Measurements from ENCODE around the gene PTRHD1.

Gene PTRHD1

DNA sequence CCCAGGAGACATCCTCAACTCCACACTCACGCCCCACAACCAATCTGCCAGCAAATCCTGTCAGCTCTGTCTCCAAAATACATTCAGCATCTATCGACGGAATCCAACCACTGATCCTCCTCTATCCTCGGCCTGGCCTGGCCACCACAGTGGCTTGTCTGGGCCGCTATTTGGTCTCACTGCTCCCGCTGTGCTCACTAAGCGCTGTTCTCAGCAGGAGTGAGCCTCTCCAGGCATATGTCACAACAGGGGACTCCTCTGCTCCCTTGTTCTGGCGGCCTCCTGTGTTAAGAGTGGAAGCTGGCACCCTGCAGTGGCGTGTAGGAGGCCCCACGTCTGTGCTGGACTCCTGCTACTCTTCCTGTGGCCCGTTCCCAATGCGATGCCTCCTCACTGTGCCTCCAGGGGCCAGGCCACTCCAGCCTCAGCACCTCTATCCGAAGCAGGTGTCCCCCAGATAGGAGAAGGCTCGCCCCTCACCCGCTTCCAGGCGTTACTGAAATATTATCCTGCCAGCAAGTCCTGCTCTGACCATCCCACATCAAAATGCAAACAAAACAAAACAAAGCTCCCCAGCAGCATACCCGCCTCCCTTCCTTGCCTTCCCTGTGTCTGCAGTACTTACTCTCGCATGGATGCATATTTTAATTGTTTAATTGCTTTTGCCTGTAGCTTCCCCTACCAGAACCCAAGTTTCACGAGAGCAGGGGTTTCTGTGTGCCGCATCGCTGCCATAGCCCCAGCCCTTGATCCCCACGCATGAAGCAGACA, 39.9 kb upstream of the PTRHD1 start:
- H3K36me3 Mint-ChIP-seq, result peaks cover 8% of the 10 kb centered on the region

DNA sequence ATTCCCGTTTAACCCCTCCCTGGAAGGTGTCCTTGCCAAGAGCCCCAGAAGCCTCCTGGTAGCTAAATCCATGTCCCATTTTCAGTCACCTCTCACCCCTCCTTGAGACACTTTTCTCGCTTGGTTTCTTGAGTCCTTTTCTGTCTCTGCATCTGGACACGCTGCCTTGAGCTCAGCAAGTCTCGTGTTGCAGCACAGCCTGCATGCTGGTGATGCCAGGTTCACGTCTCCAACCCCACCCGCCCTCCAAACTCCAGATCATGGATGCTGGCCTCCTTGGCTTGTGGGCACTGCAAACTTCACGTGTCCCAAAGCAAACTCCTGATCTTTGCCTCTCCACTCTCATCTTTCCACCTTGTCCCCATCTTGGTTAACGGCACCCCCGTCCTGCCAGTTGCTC, 39.3 kb upstream of the PTRHD1 start:
- Mint-ChIP-seq H3K4me1 (ENCODE audit: low read depth) (no peaks in the 10 kb centered on the region), H3K27me3 (no peaks in the 10 kb centered on the region), H3K27ac (no peak overlapping the region), H3K36me3 (peaks cover 8% of the 10 kb centered on the region), H3K4me3 (no peak overlapping the region), H3K9me3 (ENCODE audit: low read depth) (no peaks in the 10 kb centered on the region)

More for the DNA sequence above, 39.9 kb upstream of the PTRHD1 start:
- Mint-ChIP-seq H3K9me3 (ENCODE audit: low read depth) (no peaks in the 10 kb centered on the region), H3K27me3 (no peaks in the 10 kb centered on the region), H3K4me3 (no peak overlapping the region), H3K27ac (no peak overlapping the region), H3K4me1 (ENCODE audit: low read depth) (no peaks in the 10 kb centered on the region)

GRCh38 chr2:24832073-24832461, 38.9 kb upstream of the PTRHD1 start:
- Mint-ChIP-seq H3K27me3 (no peaks in the 10 kb centered on the region), H3K4me1 (ENCODE audit: low read depth) (no peaks in the 10 kb centered on the region), H3K4me3 (no peak overlapping the region), H3K9me3 (ENCODE audit: low read depth) (no peaks in the 10 kb centered on the region), H3K36me3 (peaks cover 8% of the 10 kb centered on the region), H3K27ac (no peak overlapping the region)

- peaks cover 8% of the 10 kb centered on the region for H3K36me3 Mint-ChIP-seq
- no peak overlapping the region for H3K4me3 Mint-ChIP-seq
- peaks cover 1% of the 10 kb centered on the region for H3K4me1 Mint-ChIP-seq (ENCODE audit: low read depth)
- H3K9me3 Mint-ChIP-seq (ENCODE audit: low read depth), result no peaks in the 10 kb centered on the region
- no peaks in the 10 kb centered on the region for H3K27me3 Mint-ChIP-seq
- peak overlapping the region; percentile 17 for H3K27ac Mint-ChIP-seq
Measured at GRCh38 chr2:24831221-24832072, 38.3 kb upstream of the PTRHD1 start.

DNA sequence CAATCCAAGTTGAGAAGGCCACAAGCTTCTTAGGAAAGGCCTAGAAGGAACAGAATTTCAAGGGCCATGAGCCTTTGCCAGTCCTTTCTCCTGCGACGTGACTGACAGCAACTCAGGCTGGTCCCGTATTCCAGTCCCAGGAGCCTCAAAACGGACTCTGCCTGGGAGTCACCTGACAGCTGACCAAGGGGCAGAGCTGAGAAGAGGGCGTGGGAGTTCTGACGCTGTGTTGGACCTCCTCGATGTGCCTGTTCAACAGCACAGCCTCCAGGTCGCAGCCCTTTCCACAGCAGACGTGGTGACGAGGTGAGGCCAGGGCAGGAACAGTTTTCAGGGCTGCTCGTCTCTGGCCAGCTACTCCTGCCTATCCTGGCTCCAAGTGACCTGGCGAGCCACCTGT, 37.6 kb upstream of the PTRHD1 start:
- Mint-ChIP-seq H3K36me3 (peaks cover 8% of the 10 kb centered on the region), H3K4me1 (ENCODE audit: low read depth) (peaks cover 3% of the 10 kb centered on the region), H3K27me3 (no peaks in the 10 kb centered on the region), H3K4me3 (no peak overlapping the region), H3K27ac (no peak overlapping the region), H3K9me3 (ENCODE audit: low read depth) (no peaks in the 10 kb centered on the region)

GRCh38 chr2:24830351-24830750, 37.2 kb upstream of the PTRHD1 start:
- no peak overlapping the region for H3K27ac Mint-ChIP-seq
- H3K9me3 Mint-ChIP-seq (ENCODE audit: low read depth), result no peaks in the 10 kb centered on the region
- no peaks in the 10 kb centered on the region for H3K27me3 Mint-ChIP-seq
- H3K4me1 Mint-ChIP-seq (ENCODE audit: low read depth), result peaks cover 3% of the 10 kb centered on the region
- H3K4me3 Mint-ChIP-seq, result no peak overlapping the region
- H3K36me3 Mint-ChIP-seq, result peaks cover 8% of the 10 kb centered on the region

- no peak overlapping the region for H3K4me3 Mint-ChIP-seq
- peaks cover 3% of the 10 kb centered on the region for H3K4me1 Mint-ChIP-seq (ENCODE audit: low read depth)
- H3K27ac Mint-ChIP-seq, result no peak overlapping the region
- no peaks in the 10 kb centered on the region for H3K9me3 Mint-ChIP-seq (ENCODE audit: low read depth)
- peaks cover 5% of the 10 kb centered on the region for H3K36me3 Mint-ChIP-seq
- no peaks in the 10 kb centered on the region for H3K27me3 Mint-ChIP-seq
Measured at GRCh38 chr2:24828238-24828996, 35.2 kb upstream of the PTRHD1 start.

GRCh38 chr2:24827321-24828237, 34.4 kb upstream of the PTRHD1 start:
- Mint-ChIP-seq H3K4me1 (ENCODE audit: low read depth) (peaks cover 3% of the 10 kb centered on the region), H3K36me3 (peaks cover 3% of the 10 kb centered on the region), H3K27ac (peak overlapping the region; percentile 66), H3K27me3 (no peaks in the 10 kb centered on the region), H3K9me3 (ENCODE audit: low read depth) (no peaks in the 10 kb centered on the region), H3K4me3 (no peak overlapping the region)

DNA sequence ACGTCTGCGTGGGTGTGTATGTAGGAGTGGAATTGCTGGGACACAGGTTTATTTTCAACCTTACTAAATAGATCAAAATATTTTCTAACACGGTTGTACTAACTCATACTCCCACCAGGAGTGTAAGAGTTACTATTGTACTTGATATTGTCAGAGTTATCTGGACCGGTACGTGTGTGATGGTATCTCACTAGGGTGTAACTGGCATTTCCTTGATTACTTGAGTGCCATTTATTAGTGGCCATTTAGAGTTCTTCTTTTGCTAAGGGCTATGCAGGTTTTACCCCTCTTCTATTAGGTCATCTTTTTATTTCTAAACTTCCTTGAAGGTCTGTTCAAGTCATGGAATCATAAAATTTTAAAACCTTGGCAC, 33.6 kb upstream of the PTRHD1 start:
- Mint-ChIP-seq H3K4me1 (ENCODE audit: low read depth) (peaks cover 3% of the 10 kb centered on the region), H3K27ac (no peak overlapping the region), H3K9me3 (ENCODE audit: low read depth) (no peaks in the 10 kb centered on the region), H3K4me3 (no peak overlapping the region), H3K36me3 (peaks cover 4% of the 10 kb centered on the region), H3K27me3 (no peaks in the 10 kb centered on the region)

DNA sequence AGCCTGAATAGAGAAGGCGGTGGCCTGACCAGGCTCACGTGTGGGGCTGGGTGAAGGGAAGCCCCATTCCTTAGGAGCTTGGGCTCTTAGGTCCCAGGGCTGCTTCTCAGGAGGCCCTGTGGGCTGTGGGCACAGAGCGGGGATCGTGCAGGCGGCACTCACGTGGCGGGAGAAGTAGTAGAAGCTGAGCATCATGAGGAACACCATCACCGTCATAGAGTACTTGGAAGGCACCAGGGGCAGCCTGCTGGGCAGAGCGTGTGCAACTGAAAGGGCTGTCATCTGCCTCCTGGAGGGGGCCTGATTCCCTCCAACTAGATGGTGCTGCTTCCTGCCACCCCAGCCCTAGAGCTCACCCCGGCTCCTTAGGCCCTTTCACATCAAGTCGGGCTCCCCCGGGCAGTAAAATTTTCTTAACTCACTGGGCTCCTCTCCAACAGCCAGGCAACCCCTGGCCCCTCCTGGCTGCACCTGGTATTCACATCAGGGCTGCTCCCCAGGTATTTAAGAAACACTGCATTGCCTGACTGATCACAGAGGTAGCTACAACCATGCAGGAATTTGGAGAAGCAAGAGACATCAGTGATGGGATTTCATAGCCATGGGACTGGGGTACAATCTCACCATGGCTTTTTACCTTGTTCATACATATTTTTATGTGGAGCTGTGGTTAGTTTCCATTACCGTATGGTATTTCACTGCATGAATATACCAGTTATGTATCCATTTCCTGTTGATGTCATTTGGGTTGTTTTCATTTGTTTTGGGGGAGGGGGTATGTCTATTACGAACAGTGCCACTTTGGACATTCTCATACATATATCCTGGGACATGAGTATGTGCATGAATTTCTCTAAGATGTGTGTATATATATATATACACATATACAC, 32.9 kb upstream of the PTRHD1 start:
- Mint-ChIP-seq H3K36me3 (peaks cover 4% of the 10 kb centered on the region), H3K4me1 (ENCODE audit: low read depth) (peaks cover 3% of the 10 kb centered on the region), H3K27ac (peak overlapping the region; percentile 1), H3K9me3 (ENCODE audit: low read depth) (no peaks in the 10 kb centered on the region), H3K4me3 (no peak overlapping the region), H3K27me3 (no peaks in the 10 kb centered on the region)

DNA sequence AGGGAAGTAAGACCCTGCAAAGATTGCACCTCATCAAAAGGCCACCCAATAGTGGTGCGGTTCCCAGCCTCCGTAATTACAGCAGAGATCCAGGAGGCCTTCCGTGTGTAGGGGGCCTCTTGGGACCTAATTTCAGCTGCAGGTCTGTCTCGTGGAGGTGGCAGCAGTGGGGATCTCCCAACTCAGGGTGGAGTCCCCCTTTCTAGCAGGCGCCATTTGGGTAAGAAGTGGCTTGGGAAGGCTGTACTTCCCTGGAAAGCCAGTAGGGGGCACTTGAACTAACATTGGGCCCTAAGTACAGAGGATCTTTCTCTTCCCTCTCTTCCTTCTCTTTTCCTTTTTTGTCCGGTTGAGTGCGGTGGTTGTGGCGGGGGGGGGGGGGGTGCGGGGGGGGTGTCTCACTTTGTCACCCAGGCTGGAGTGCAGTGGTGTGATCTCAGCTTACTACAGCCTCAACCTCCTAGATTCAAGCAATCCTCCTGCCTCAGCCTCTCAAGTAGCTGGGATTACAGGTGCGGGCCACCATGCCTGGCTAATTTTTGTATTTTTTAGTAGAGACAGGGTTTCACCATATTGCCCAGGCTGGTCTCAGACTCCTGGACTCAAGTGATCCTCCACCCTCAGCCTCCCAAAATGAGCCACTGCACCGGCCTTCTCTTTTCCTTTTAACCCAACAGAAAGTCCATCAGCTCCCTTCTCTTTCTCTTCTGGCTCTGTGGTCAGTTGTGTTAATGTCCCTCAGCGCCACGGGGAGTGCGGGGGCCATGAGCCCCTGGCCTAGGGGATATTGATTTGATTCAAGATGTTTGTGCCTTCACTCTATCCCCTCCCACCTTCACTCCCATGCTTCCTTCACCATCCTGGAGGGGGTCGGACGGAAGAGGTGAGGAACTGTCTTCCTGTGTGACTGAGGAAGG, 32.0 kb upstream of the PTRHD1 start:
- H3K9me3 Mint-ChIP-seq (ENCODE audit: low read depth), result no peaks in the 10 kb centered on the region
- no peak overlapping the region for H3K4me3 Mint-ChIP-seq
- peaks cover 4% of the 10 kb centered on the region for H3K36me3 Mint-ChIP-seq
- no peaks in the 10 kb centered on the region for H3K27me3 Mint-ChIP-seq
- peaks cover 3% of the 10 kb centered on the region for H3K4me1 Mint-ChIP-seq (ENCODE audit: low read depth)
- no peak overlapping the region for H3K27ac Mint-ChIP-seq

DNA sequence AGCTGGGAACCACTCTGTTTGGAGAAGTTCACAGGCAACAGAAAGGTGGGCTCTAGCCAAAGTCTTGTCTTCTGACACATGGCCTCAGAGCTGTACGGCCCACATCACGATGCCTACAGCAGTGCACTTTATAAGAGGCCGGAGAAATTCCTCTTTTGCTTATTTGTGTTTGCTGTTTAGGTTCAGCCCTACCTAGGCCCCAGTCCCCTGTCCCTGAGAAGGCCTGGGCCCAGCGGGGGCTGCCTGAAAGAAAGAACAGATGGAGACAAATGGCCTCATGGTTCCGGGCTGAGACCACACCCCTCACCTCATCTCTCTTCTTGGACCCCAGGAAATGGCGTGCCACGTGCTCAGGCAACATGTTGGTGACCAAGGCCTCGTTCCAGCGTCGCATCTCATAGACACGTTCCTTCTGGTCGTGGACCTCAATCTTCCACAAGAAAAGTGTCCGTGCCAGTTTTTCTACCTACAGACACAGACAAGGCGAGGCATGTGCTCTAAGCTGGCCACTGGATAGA, 30.9 kb upstream of the PTRHD1 start:
- no peaks in the 10 kb centered on the region for H3K27me3 Mint-ChIP-seq
- no peak overlapping the region for H3K4me3 Mint-ChIP-seq
- no peaks in the 10 kb centered on the region for H3K9me3 Mint-ChIP-seq (ENCODE audit: low read depth)
- peaks cover 3% of the 10 kb centered on the region for H3K4me1 Mint-ChIP-seq (ENCODE audit: low read depth)
- peak overlapping the region; percentile 16 for H3K27ac Mint-ChIP-seq
- H3K36me3 Mint-ChIP-seq, result peaks cover 4% of the 10 kb centered on the region

Data from activated naive CD8-positive, alpha-beta T cell (primary cell).